CD14-positive monocyte (primary cell): ENCODE data around the gene SPINT1. TPM values are rescaled to one million over a fixed set of nuclear protein-coding genes. Genes with fewer than 3 reads are reported as not detected.

Experiments used
- DNase-seq, 3 donors: peaks; one replicate each; pipeline ENCODE4 v3.0.0-alpha.2; 2011 to 2022
- H2AFZ ChIP-seq: 2 replicates; pipeline ENCODE4 v1.6.0; 2012; ENCODE audit warnings: mild to moderate bottlenecking, low read depth, low read length, inconsistent platforms; ENCODE audit not compliant: insufficient read depth, poor library complexity, severe bottlenecking
- H3K27ac ChIP-seq, 2 donors: 1 replicate in 1 of 2; 2 replicates in 1 of 2; pipeline ENCODE4 v1.5.1; 2012 to 2013; ENCODE audit warnings: low read length in 2 of 2, control low read depth in 1 of 2, inconsistent platforms in 1 of 2, low read depth in 1 of 2, mild to moderate bottlenecking in 1 of 2
- H3K27me3 ChIP-seq, 2 donors: one replicate each; pipeline versions ENCODE4 v1.6.0 to v1.6.1; 2011 to 2013; ENCODE audit warnings: low read length in 2 of 2; ENCODE audit not compliant: control insufficient read depth in 2 of 2, insufficient read depth in 2 of 2
- H3K36me3 ChIP-seq, 2 donors: replicated peaks in 1 of 2; 1 replicate in 1 of 2; 2 replicates in 1 of 2; pipeline versions ENCODE4 v1.5.1 to v1.6.1; 2012 to 2013; ENCODE audit warnings: low read length in 2 of 2, control low read depth in 1 of 2, inconsistent platforms in 1 of 2, mild to moderate bottlenecking in 1 of 2; ENCODE audit not compliant: insufficient read depth in 2 of 2, control insufficient read depth in 1 of 2
- H3K4me1 ChIP-seq, 2 donors: 1 replicate in 1 of 2; 2 replicates in 1 of 2; pipeline versions ENCODE4 v1.5.1 to v1.6.1; 2012 to 2013; ENCODE audit warnings: low read length in 2 of 2, control low read depth in 1 of 2, inconsistent platforms in 1 of 2, mild to moderate bottlenecking in 1 of 2, moderate library complexity in 1 of 2; ENCODE audit not compliant: insufficient read depth in 2 of 2, control insufficient read depth in 1 of 2
- H3K4me2 ChIP-seq: replicated peaks from 2 replicates; pipeline ENCODE3; 2012; ENCODE audit warnings: low read length, moderate library complexity, mild to moderate bottlenecking; ENCODE audit not compliant: poor library complexity, severe bottlenecking; ENCODE audit errors: extremely low read depth
- H3K4me3 ChIP-seq, 3 experiments: fragments of 200-600 bp in 1 of 3; sonication (generic) in 1 of 3; replicated peaks in 1 of 3; 1 replicate in 2 of 3; 2 replicates in 1 of 3; pipeline ENCODE4 v1.5.1; 2011 to 2013; ENCODE audit warnings: low read length in 3 of 3, mild to moderate bottlenecking in 3 of 3, control low read depth in 2 of 3, low read depth in 2 of 3, inconsistent platforms in 1 of 3, moderate library complexity in 1 of 3
- H3K79me2 ChIP-seq: 2 replicates; pipeline ENCODE4 v1.6.0; 2012; ENCODE audit warnings: mild to moderate bottlenecking, control low read depth, inconsistent platforms, low read length, moderate library complexity; ENCODE audit not compliant: insufficient read depth
- H3K9ac ChIP-seq: 2 replicates; pipeline ENCODE4 v1.6.0; 2017; ENCODE audit warnings: low read length, mild to moderate bottlenecking; ENCODE audit not compliant: insufficient read depth, poor library complexity, severe bottlenecking
- H3K9me3 ChIP-seq, 2 donors: replicated peaks in 1 of 2; 1 replicate in 1 of 2; 2 replicates in 1 of 2; pipeline versions ENCODE4 v1.5.1 to v1.6.1; 2012 to 2013; ENCODE audit warnings: low read length in 2 of 2, control low read depth in 1 of 2; ENCODE audit not compliant: control insufficient read depth in 1 of 2, insufficient read depth in 1 of 2
- H4K20me1 ChIP-seq: 2 replicates; pipeline ENCODE4 v1.6.0; 2012; ENCODE audit warnings: mild to moderate bottlenecking, low read length, control low read depth, moderate library complexity; ENCODE audit not compliant: insufficient read depth
- H3K27ac Mint-ChIP-seq, 7 donors: one replicate each; pipeline ENCODE4 v1.8.0; 2020; ENCODE audit warnings: mild to moderate bottlenecking in 7 of 7, mixed read lengths in 7 of 7, moderate library complexity in 6 of 7, inconsistent platforms in 2 of 7
- H3K27me3 Mint-ChIP-seq, 3 donors: one replicate each; pipeline ENCODE4 v1.8.0; 2021 to 2022; ENCODE audit warnings: low read depth in 3 of 3, mild to moderate bottlenecking in 3 of 3, mixed read lengths in 3 of 3, moderate library complexity in 3 of 3, inconsistent platforms in 1 of 3
- H3K36me3 Mint-ChIP-seq, 2 donors: one replicate each; pipeline ENCODE4 v1.8.0; 2020; ENCODE audit warnings: mixed read lengths in 2 of 2, inconsistent platforms in 1 of 2, mild to moderate bottlenecking in 1 of 2
- H3K4me1 Mint-ChIP-seq: one replicate; pipeline ENCODE4 v1.8.0; 2020; ENCODE audit warnings: mild to moderate bottlenecking, mixed read lengths
- H3K4me3 Mint-ChIP-seq, 2 donors: one replicate each; pipeline ENCODE4 v1.8.0; 2020; ENCODE audit warnings: mild to moderate bottlenecking in 2 of 2, mixed read lengths in 2 of 2, moderate library complexity in 1 of 2
- H3K9me3 Mint-ChIP-seq, 7 donors: one replicate each; pipeline ENCODE4 v1.8.0; 2020 to 2022; ENCODE audit warnings: mixed read lengths in 7 of 7, mild to moderate bottlenecking in 6 of 7, moderate library complexity in 6 of 7, inconsistent platforms in 2 of 7
- WGBS: methylation state at CpG from one replicate; pipeline ENCODE4 v1.1.5; 2013; ENCODE audit warnings: missing lambda C conversion rate; ENCODE audit not compliant: insufficient coverage; 5-methylcytosine and 5-hydroxymethylcytosine counted together
- intact Hi-C, 2 donors: fragments of 100-400 bp; cut with micrococcal nuclease; formaldehyde crosslinking; loops; one replicate each; pipeline versions ENCODE4 v1.15.0 to v1.15.1; 2023
- polyA plus RNA-seq, 3 donors: library from polyadenylated mRNA; depleted of rRNA in 1 of 3; unstranded in 2 of 3; stranded (reverse) in 1 of 3; fragments of 300-500 nt in 2 of 3; fragments of >200 nt in 1 of 3; fragmentation: Illumina TruSeq in 2 of 3; gene quantifications; 1 replicate in 2 of 3; 2 replicates in 1 of 3; pipeline ENCODE4 v1.2.3, GENCODE V29; 2012 to 2021
- TF ChIP-seq, protein P1 (sequence below): fragments of 200-600 bp; IDR thresholded peaks from one replicate; pipeline ENCODE4 v1.8.0; 2022; ENCODE audit warnings: antibody characterized with exemption, mild to moderate bottlenecking

The SPINT1 gene
- polyA plus RNA-seq, 3 donors, result 17.1 to 46.5 (median 21.5) TPM

DNA sequence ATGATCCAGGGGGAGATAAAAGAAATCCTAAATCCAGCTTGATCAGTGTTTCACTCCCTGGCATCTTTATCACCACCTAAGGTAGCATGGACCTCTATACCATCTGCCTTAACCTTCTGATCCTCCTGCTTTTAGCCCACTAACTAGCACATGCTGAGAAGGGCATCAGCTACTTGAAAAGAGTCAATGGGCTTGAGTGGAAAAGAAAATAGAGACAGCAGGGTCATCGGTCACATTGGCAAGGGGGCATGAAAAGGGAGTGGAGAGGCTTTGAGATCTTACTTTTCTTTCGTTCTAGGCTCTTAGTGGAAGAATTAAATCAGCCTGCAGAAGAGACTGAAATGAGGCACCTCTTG is 37.2 kb upstream of the SPINT1 start:
- no peak for DNase-seq
- H3K9ac ChIP-seq, result peak overlapping the region; percentile 89
- H3K4me3 Mint-ChIP-seq, result peak overlapping the region; percentile 97
- peak overlapping the region; percentile 82 to 100 (median 97) for H3K4me3 ChIP-seq
- H3K27me3 Mint-ChIP-seq, result peaks cover 0 to 3% (median 3%) of the 10 kb centered on the region in 3 donors
- H3K4me2 ChIP-seq, result peak overlapping the region; percentile 81
- H3K4me1 Mint-ChIP-seq, result peaks cover 27% of the 10 kb centered on the region
- peak overlapping the region; percentile 72 to 85 for H3K27ac ChIP-seq
- H3K4me1 ChIP-seq, result peaks cover 14 to 21% of the 10 kb centered on the region in 2 donors
- H2AFZ ChIP-seq, result peak overlapping the region; percentile 100
- TF ChIP-seq, protein P1, sequence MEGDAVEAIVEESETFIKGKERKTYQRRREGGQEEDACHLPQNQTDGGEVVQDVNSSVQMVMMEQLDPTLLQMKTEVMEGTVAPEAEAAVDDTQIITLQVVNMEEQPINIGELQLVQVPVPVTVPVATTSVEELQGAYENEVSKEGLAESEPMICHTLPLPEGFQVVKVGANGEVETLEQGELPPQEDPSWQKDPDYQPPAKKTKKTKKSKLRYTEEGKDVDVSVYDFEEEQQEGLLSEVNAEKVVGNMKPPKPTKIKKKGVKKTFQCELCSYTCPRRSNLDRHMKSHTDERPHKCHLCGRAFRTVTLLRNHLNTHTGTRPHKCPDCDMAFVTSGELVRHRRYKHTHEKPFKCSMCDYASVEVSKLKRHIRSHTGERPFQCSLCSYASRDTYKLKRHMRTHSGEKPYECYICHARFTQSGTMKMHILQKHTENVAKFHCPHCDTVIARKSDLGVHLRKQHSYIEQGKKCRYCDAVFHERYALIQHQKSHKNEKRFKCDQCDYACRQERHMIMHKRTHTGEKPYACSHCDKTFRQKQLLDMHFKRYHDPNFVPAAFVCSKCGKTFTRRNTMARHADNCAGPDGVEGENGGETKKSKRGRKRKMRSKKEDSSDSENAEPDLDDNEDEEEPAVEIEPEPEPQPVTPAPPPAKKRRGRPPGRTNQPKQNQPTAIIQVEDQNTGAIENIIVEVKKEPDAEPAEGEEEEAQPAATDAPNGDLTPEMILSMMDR, result no peak
- WGBS, result 0% methylated on average over 1 of the region's 2 CpGs
- peaks cover 22 to 40% of the 10 kb centered on the region in 2 donors for H3K36me3 ChIP-seq
- H3K9me3 ChIP-seq, result no peaks in the 10 kb centered on the region
- H3K9me3 Mint-ChIP-seq, result peaks cover 0 to 2% (median 0%) of the 10 kb centered on the region in 7 donors
- H3K36me3 Mint-ChIP-seq, result peaks cover 20 to 41% of the 10 kb centered on the region in 2 donors
- peaks cover 4% of the 10 kb centered on the region for H4K20me1 ChIP-seq
- intact Hi-C loops, result loop anchor here (1.0 to 10.0 kb wide), 5 partner anchors 46 to 112 kb away; partner anchors contain the start of genes RAD51 (in 1 of the 2), RMDN3 (in 1 of the 2) and VPS18 (in 1 of the 2)
- peaks cover 59% of the 10 kb centered on the region for H3K79me2 ChIP-seq
- peak overlapping the region; percentile 86 to 97 (median 94) for H3K27ac Mint-ChIP-seq
- no peaks in the 10 kb centered on the region for H3K27me3 ChIP-seq

DNA sequence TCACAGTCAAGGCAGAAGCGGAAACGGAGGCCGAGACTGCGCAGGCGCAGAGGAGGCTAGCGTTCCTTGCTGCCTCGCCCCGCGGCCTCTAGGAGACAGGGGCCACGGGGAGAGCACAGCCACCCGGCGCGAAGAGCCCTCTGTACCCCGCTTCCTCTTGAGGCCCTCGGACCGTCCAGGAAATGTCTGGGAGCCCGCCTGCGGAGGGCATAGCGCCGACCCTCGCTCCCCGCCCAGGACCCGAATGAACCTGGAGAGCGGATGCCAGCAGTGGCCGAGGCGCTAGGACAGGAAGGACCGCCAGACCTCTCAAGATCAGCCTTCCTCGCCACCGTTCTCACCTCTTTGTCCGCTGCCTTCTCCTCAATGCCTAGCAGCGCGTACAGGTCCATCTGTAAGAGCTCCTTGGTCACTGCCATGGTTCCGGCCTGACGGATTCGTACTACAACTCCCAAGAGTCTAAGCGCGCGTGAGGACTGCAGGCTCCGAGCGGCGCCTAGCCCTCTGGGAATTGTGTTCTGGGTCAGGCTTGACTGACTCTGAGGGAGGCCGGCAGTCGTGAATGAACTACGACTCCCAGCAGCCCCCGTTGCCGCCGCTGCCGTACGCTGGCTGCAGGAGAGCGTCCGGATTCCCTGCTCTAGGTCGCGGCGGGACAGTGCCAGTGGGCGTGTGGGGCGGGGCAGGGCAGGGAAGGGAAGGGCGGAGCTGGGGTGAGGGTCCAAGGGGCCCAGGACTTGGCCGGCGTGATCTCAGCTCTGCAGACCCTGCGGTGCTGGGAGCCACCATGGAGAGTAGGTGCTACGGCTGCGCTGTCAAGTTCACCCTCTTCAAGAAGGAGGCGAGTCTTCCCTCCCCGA is 36.6 kb upstream of the SPINT1 start, which contains the start of the genes DNAJC17 and ZFYVE19:
Gene DNAJC17, minus strand, starts transcription at position 446 of the 860 bp plus-strand sequence. Its CDS starts 27 bp downstream, at position 419.
Gene ZFYVE19, plus strand, starts transcription at position 62 of the 860 bp plus-strand sequence. Its CDS starts 501 bp downstream, at position 563.
- TF ChIP-seq, protein P1, result no peak
- peak; percentile 92 to 97 (median 92) for DNase-seq
- intact Hi-C loops, result loop anchor here (1.0 to 10.0 kb wide), 5 partner anchors 46 to 113 kb away; partner anchors contain the start of genes RAD51 (in 1 of the 2), RMDN3 (in 1 of the 2) and VPS18 (in 1 of the 2)
- Histone ChIP-seq H3K27me3 (no peaks in the 10 kb centered on the region), H3K36me3 (peaks cover 22 to 46% of the 10 kb centered on the region in 2 donors), H3K9me3 (no peaks in the 10 kb centered on the region), H3K9ac (peak within 1 kb of the TSS; percentile 89), H2AFZ (peak within 1 kb of the TSS; percentile 100), H3K79me2 (peaks cover 56% of the 10 kb centered on the region), H3K27ac (peak within 1 kb of the TSS; percentile 72 to 85), H3K4me1 (peaks cover 14 to 21% of the 10 kb centered on the region in 2 donors), H3K4me3 (peak within 1 kb of the TSS; percentile 82 to 100 (median 97)), H3K4me2 (peak within 1 kb of the TSS; percentile 81), H4K20me1 (peaks cover 4% of the 10 kb centered on the region)
- peaks cover 0 to 2% (median 0%) of the 10 kb centered on the region in 7 donors for H3K9me3 Mint-ChIP-seq
- WGBS, result under 1% methylated on average over 64 of the region's 64 CpGs
- H3K27me3 Mint-ChIP-seq, result peaks cover 0 to 3% (median 3%) of the 10 kb centered on the region in 3 donors
- H3K27ac Mint-ChIP-seq, result peak within 1 kb of the TSS; percentile 86 to 97 (median 94)
- H3K4me3 Mint-ChIP-seq, result peak within 1 kb of the TSS; percentile 97
- H3K36me3 Mint-ChIP-seq, result peaks cover 20 to 42% of the 10 kb centered on the region in 2 donors
- peaks cover 27% of the 10 kb centered on the region for H3K4me1 Mint-ChIP-seq
